ENCODE data around the gene PDE7B. TPM values are rescaled to one million over a fixed set of nuclear protein-coding genes. Genes with fewer than 3 reads are reported as not detected.

Gene PDE7B
- total RNA-seq, 2 experiments from 2014 or later = not detected

- H4K20me1 ChIP-seq (ENCODE audit: insufficient read depth, low read length) = no peaks in the 10 kb centered on the region
- TF ChIP-seq EZH2phosphoT487 (IDR thresholded peaks at IDR 0.05; ENCODE audit: borderline replicate concordance, low read depth, low read length) (no peak), CTCF (conservative IDR thresholded peaks at IDR 0.05; ENCODE audit: low read length) (no peak)
- BruUV-seq (replicated peaks) = no TSS peak
- H2AFZ ChIP-seq (ENCODE audit: low read length) = no peak overlapping the region
- H3K9me2 ChIP-seq (ENCODE audit: insufficient read depth, low read length) = no peaks in the 10 kb centered on the region
- ChIA-PET CTCF (ENCODE audit: unreplicated experiment) (no interaction called here), POLR2A (interaction anchor here (0.5 to 1.3 kb wide), 2 partner anchors 10 to 369 kb away, joined by 3 to 4 read pairs; no protein-coding TSS in a partner anchor)
- H3K4me2 ChIP-seq (ENCODE audit: low read length) = no peak overlapping the region
- no peak overlapping the region for H3K4me3 ChIP-seq (ENCODE audit: low read depth, low read length, poor library complexity, severe bottlenecking)
- no peak overlapping the region for H3K27ac ChIP-seq (ENCODE audit: low read depth, low read length, poor library complexity, severe bottlenecking)
- no peak for DNase-seq (ENCODE audit: low spot score)
- H3K36me3 ChIP-seq (ENCODE audit: insufficient read depth, low read length) = no peaks in the 10 kb centered on the region
- intact Hi-C loops (cut with micrococcal nuclease; ENCODE audit: unreplicated experiment) = no loop called here
- no peaks in the 10 kb centered on the region for H3K79me2 ChIP-seq (ENCODE audit: insufficient read depth, low read depth, low read length)
- H3K4me1 ChIP-seq (ENCODE audit: insufficient read depth, low read length, poor library complexity, severe bottlenecking) = no peaks in the 10 kb centered on the region
- H3K9me3 ChIP-seq (ENCODE audit: low read length) = no peaks in the 10 kb centered on the region
These were observed 276.4 kb downstream of the PDE7B start for GRCh38 chr6:136127873-136128272.

- no peaks in the 10 kb centered on the region for H3K9me2 ChIP-seq (ENCODE audit: insufficient read depth, low read length)
- H3K4me2 ChIP-seq (ENCODE audit: low read length) = no peak overlapping the region
- ChIA-PET POLR2A (interaction anchor here (0.5 kb wide), 1 partner anchor 397 kb away, joined by 3 read pairs; no protein-coding TSS in a partner anchor), CTCF (ENCODE audit: unreplicated experiment) (no interaction called here)
- DNase-seq (ENCODE audit: low spot score) = no peak
- no peak for TF ChIP-seq EZH2phosphoT487 (IDR thresholded peaks at IDR 0.05; ENCODE audit: borderline replicate concordance, low read depth, low read length)
- no peak for TF ChIP-seq CTCF (conservative IDR thresholded peaks at IDR 0.05; ENCODE audit: low read length)
- H3K79me2 ChIP-seq (ENCODE audit: insufficient read depth, low read depth, low read length) = no peaks in the 10 kb centered on the region
- H3K27ac ChIP-seq (ENCODE audit: low read depth, low read length, poor library complexity, severe bottlenecking) = no peak overlapping the region
- intact Hi-C loops (cut with micrococcal nuclease; ENCODE audit: unreplicated experiment) = no loop called here
- H3K4me3 ChIP-seq (ENCODE audit: low read depth, low read length, poor library complexity, severe bottlenecking) = no peak overlapping the region
- H4K20me1 ChIP-seq (ENCODE audit: insufficient read depth, low read length) = no peaks in the 10 kb centered on the region
- no peaks in the 10 kb centered on the region for H3K9me3 ChIP-seq (ENCODE audit: low read length)
- no peak overlapping the region for H2AFZ ChIP-seq (ENCODE audit: low read length)
- H3K36me3 ChIP-seq (ENCODE audit: insufficient read depth, low read length) = no peaks in the 10 kb centered on the region
- no peaks in the 10 kb centered on the region for H3K4me1 ChIP-seq (ENCODE audit: insufficient read depth, low read length, poor library complexity, severe bottlenecking)
- no TSS peak for BruUV-seq (replicated peaks)
These were observed 277.9 kb downstream of the PDE7B start for GRCh38 chr6:136129365-136129764.

GRCh38 chr6:136134268-136134667 lies 282.8 kb downstream of the PDE7B start:
- CTCF ChIA-PET (ENCODE audit: unreplicated experiment) = no interaction called here
- H3K4me2 ChIP-seq (ENCODE audit: low read length) = no peak overlapping the region
- POLR2A ChIA-PET = interaction anchor here (0.6 to 0.9 kb wide), 2 partner anchors 28 to 1147 kb away, joined by 4 to 7 read pairs; no protein-coding TSS in a partner anchor

More at GRCh38 chr6:136134268-136134667, 282.8 kb downstream of the PDE7B start:
- intact Hi-C loops (cut with micrococcal nuclease; ENCODE audit: unreplicated experiment) = no loop called here
- Histone ChIP-seq H3K4me1 (ENCODE audit: insufficient read depth, low read length, poor library complexity, severe bottlenecking) (no peaks in the 10 kb centered on the region), H3K9me3 (ENCODE audit: low read length) (no peaks in the 10 kb centered on the region), H4K20me1 (ENCODE audit: insufficient read depth, low read length) (no peaks in the 10 kb centered on the region), H3K36me3 (ENCODE audit: insufficient read depth, low read length) (no peaks in the 10 kb centered on the region), H2AFZ (ENCODE audit: low read length) (no peak overlapping the region), H3K27ac (ENCODE audit: low read depth, low read length, poor library complexity, severe bottlenecking) (no peak overlapping the region), H3K4me3 (ENCODE audit: low read depth, low read length, poor library complexity, severe bottlenecking) (no peak overlapping the region), H3K9me2 (ENCODE audit: insufficient read depth, low read length) (no peaks in the 10 kb centered on the region), H3K79me2 (ENCODE audit: insufficient read depth, low read depth, low read length) (no peaks in the 10 kb centered on the region)
- DNase-seq (ENCODE audit: low spot score) = no peak
- BruUV-seq (replicated peaks) = no TSS peak
- TF ChIP-seq EZH2phosphoT487 (IDR thresholded peaks at IDR 0.05; ENCODE audit: borderline replicate concordance, low read depth, low read length) = no peak

All from OCI-LY7 (cell line).